Fibroblast of skin of abdomen (primary cell): ENCODE measurements around the gene NR2C2AP.
"Not testable (repeated sequence)": the region's sequence is repeated elsewhere in the genome, so short reads cannot be mapped to it uniquely, and the experiment has no call there.

Source experiments
- DNase-seq: peaks from one replicate; pipeline ENCODE4 v3.0.0-alpha.2; 2013

The NR2C2AP gene

GRCh38 chr19:19181488-19181998, 21.7 kb downstream of the NR2C2AP start:
- DNase-seq: no peak

- no peak for DNase-seq
Observed at GRCh38 chr19:19179548-19180441, 23.4 kb downstream of the NR2C2AP start.

- DNase-seq: no peak
Observed at GRCh38 chr19:19176950-19177349, 26.3 kb downstream of the NR2C2AP start.

- not testable (repeated sequence) for DNase-seq
Observed at GRCh38 chr19:19173243-19173642, 30.0 kb downstream of the NR2C2AP start.

- DNase-seq: peak; percentile 81
Observed at GRCh38 chr19:19171821-19172532, 31.2 kb downstream of the NR2C2AP start.

GRCh38 chr19:19170873-19171672, 32.1 kb downstream of the NR2C2AP start:
- peak; percentile 18 for DNase-seq

- peak; percentile 50 for DNase-seq
Observed at GRCh38 chr19:19170053-19170872, 33.0 kb downstream of the NR2C2AP start, which contains the start of gene MEF2B. MEF2B (minus strand) TSS chr19:19170263; CDS start chr19:19150735, 19,528 bp downstream.

GRCh38 chr19:19169236-19170052, 33.8 kb downstream of the NR2C2AP start:
- no peak for DNase-seq

GRCh38 chr19:19167612-19168011, 35.6 kb downstream of the NR2C2AP start:
- DNase-seq: no peak

- DNase-seq: no peak
Observed at GRCh38 chr19:19165396-19165795, 37.8 kb downstream of the NR2C2AP start.

- DNase-seq: no peak
Observed at GRCh38 chr19:19162495-19162894, 40.7 kb downstream of the NR2C2AP start.

GRCh38 chr19:19160461-19161035, 42.7 kb downstream of the NR2C2AP start:
- no peak for DNase-seq

- DNase-seq: no peak
Observed at GRCh38 chr19:19159534-19159933, 43.7 kb downstream of the NR2C2AP start.

GRCh38 chr19:19157808-19158207, 45.4 kb downstream of the NR2C2AP start:
- DNase-seq: no peak

- DNase-seq: no peak
Observed at GRCh38 chr19:19155495-19156219, 47.6 kb downstream of the NR2C2AP start.

GRCh38 chr19:19154768-19155494, 48.3 kb downstream of the NR2C2AP start:
- no peak for DNase-seq

- no peak for DNase-seq
Observed at GRCh38 chr19:19152668-19153384, 50.4 kb downstream of the NR2C2AP start.

- no peak for DNase-seq
Observed at GRCh38 chr19:19151418-19151817, 51.8 kb downstream of the NR2C2AP start.
